ENCODE results near the gene SRMS. TPM values are rescaled to one million over a fixed set of nuclear protein-coding genes. Genes with fewer than 3 reads are reported as not detected.

Gene SRMS
- total RNA-seq, 4 donors from 2014 or later: not detected

- H3K27me3 ChIP-seq: no peaks in the 10 kb centered on the region
- no peaks in the 10 kb centered on the region for H3K4me1 ChIP-seq
- intact Hi-C loops (cut with DNase I): no loop called here
- no peaks in the 10 kb centered on the region for H3K9me3 ChIP-seq
- no peak overlapping the region for H3K27ac ChIP-seq
- no peak overlapping the region for H3K4me3 ChIP-seq (replicated peaks in 1 of 3)
- no peak for DNase-seq
- H3K36me3 ChIP-seq: peaks cover 17 to 28% of the 10 kb centered on the region in 2 donors
- TF ChIP-seq POLR2A (IDR thresholded peaks at IDR 0.05) (no peak), CTCF (IDR thresholded peaks at IDR 0.05) (no peak)
- 91 to 93% methylated on average over 15 to 21 of the region's 22 CpGs for WGBS, 2 donors
Measured at GRCh38 chr20:63567136-63567385, 19.5 kb upstream of the SRMS start.

GRCh38 chr20:63566395-63567135 is 19.0 kb upstream of the SRMS start:
- WGBS, 2 donors: 95 to 98% methylated on average over 12 to 34 of the region's 46 CpGs
- DNase-seq: no peak
- no peaks in the 10 kb centered on the region for H3K27me3 ChIP-seq
- intact Hi-C loops (cut with DNase I): no loop called here
- no peak overlapping the region for H3K27ac ChIP-seq
- no peak overlapping the region for H3K4me3 ChIP-seq (replicated peaks in 1 of 3)
- H3K4me1 ChIP-seq: no peaks in the 10 kb centered on the region
- H3K36me3 ChIP-seq: peaks cover 22 to 33% of the 10 kb centered on the region in 2 donors
- TF ChIP-seq CTCF (IDR thresholded peaks at IDR 0.05): no peak
- no peak for TF ChIP-seq POLR2A (IDR thresholded peaks at IDR 0.05)
- H3K9me3 ChIP-seq: no peaks in the 10 kb centered on the region

- H3K9me3 ChIP-seq: no peaks in the 10 kb centered on the region
- no peak overlapping the region for H3K4me3 ChIP-seq (replicated peaks in 1 of 3)
- H3K27me3 ChIP-seq: no peaks in the 10 kb centered on the region
- H3K27ac ChIP-seq: no peak overlapping the region
- TF ChIP-seq POLR2A (IDR thresholded peaks at IDR 0.05): no peak
- TF ChIP-seq CTCF (IDR thresholded peaks at IDR 0.05): no peak
- peaks cover 30 to 40% of the 10 kb centered on the region in 2 donors for H3K36me3 ChIP-seq
- intact Hi-C loops (cut with DNase I): no loop called here
- DNase-seq: no peak
- H3K4me1 ChIP-seq: no peaks in the 10 kb centered on the region
- WGBS, 2 donors: 91% methylated on average over 9 to 39 of the region's 43 CpGs
Measured at GRCh38 chr20:63565699-63566335, 18.3 kb upstream of the SRMS start.

GRCh38 chr20:63565021-63565698 is 17.6 kb upstream of the SRMS start:
- no peaks in the 10 kb centered on the region for H3K4me1 ChIP-seq
- no peak for DNase-seq
- WGBS, 2 donors: 94 to 95% methylated on average over 10 to 37 of the region's 61 CpGs

More at GRCh38 chr20:63565021-63565698, 17.6 kb upstream of the SRMS start:
- Histone ChIP-seq H3K36me3 (peaks cover 36 to 45% of the 10 kb centered on the region in 2 donors), H3K4me3 (replicated peaks in 1 of 3) (no peak overlapping the region), H3K27ac (no peak overlapping the region), H3K9me3 (no peaks in the 10 kb centered on the region), H3K27me3 (no peaks in the 10 kb centered on the region)
- no peak for TF ChIP-seq CTCF (IDR thresholded peaks at IDR 0.05)
- no peak for TF ChIP-seq POLR2A (IDR thresholded peaks at IDR 0.05)
- intact Hi-C loops (cut with DNase I): no loop called here

Measured in thyroid gland (tissue), 4 donors.